Erythroblast (primary cell): ENCODE results near the gene HS3ST4.
"Not testable (repeated sequence)": the region's sequence is repeated elsewhere in the genome, so short reads cannot be mapped to it uniquely, and the experiment has no call there.

Experiments
- DNase-seq, 2 experiments: peaks; one replicate each; lab custom pipeline; 2025; lab: John Stamatoyannopoulos, UW
- GATA1 ChIP-seq: IDR thresholded peaks from 2 replicates; pipeline ENCODE4 v1.6.1; 2011; ENCODE audit warnings: low read depth, mild to moderate bottlenecking, control low read depth, low read length, moderate library complexity
- POLR2A ChIP-seq: IDR thresholded peaks from 2 replicates; pipeline ENCODE4 v1.6.1; 2011; ENCODE audit warnings: mild to moderate bottlenecking, low read length

The HS3ST4 gene

GRCh38 chr16:25751230-25751835, 59.6 kb downstream of the HS3ST4 start:
- no peak for TF ChIP-seq POLR2A
- no peak for TF ChIP-seq GATA1

GRCh38 chr16:25764466-25764865, 72.7 kb downstream of the HS3ST4 start:
- TF ChIP-seq GATA1: no peak
- no peak for TF ChIP-seq POLR2A
- no peak for DNase-seq

More at GRCh38 chr16:25751230-25751835, 59.6 kb downstream of the HS3ST4 start:
- no peak for DNase-seq

GRCh38 chr16:25771216-25771615, 79.5 kb downstream of the HS3ST4 start:
- TF ChIP-seq GATA1 (no peak), POLR2A (no peak)
- no peak for DNase-seq

- peak; percentile 78 for TF ChIP-seq GATA1
- no peak for TF ChIP-seq POLR2A
- peak; percentile 69 to 88 for DNase-seq
These were observed 80.2 kb downstream of the HS3ST4 start for GRCh38 chr16:25771812-25772568.

- DNase-seq: not testable (repeated sequence)
These were observed 84.5 kb downstream of the HS3ST4 start for GRCh38 chr16:25776214-25776613.

GRCh38 chr16:25783226-25783625, 91.5 kb downstream of the HS3ST4 start:
- TF ChIP-seq POLR2A (no peak), GATA1 (no peak)
- no peak for DNase-seq

- TF ChIP-seq POLR2A (no peak), GATA1 (no peak)
- no peak for DNase-seq
These were observed 93.6 kb downstream of the HS3ST4 start for GRCh38 chr16:25785361-25785760.

GRCh38 chr16:25786748-25787147, 95.0 kb downstream of the HS3ST4 start:
- TF ChIP-seq GATA1: no peak
- TF ChIP-seq POLR2A: no peak
- no peak for DNase-seq

GRCh38 chr16:25788637-25789036, 96.9 kb downstream of the HS3ST4 start:
- no peak for DNase-seq
- TF ChIP-seq POLR2A (no peak), GATA1 (no peak)

- DNase-seq: no peak
- no peak for TF ChIP-seq POLR2A
- TF ChIP-seq GATA1: no peak
These were observed 104.5 kb downstream of the HS3ST4 start for GRCh38 chr16:25796239-25796638.

- TF ChIP-seq GATA1: no peak
- TF ChIP-seq POLR2A: no peak
- no peak for DNase-seq
These were observed 106.3 kb downstream of the HS3ST4 start for GRCh38 chr16:25798065-25798464.

GRCh38 chr16:25799816-25800215, 108.1 kb downstream of the HS3ST4 start:
- no peak for DNase-seq
- TF ChIP-seq GATA1 (no peak), POLR2A (no peak)

GRCh38 chr16:25812215-25812614, 120.5 kb downstream of the HS3ST4 start:
- DNase-seq: no peak

GRCh38 chr16:25817295-25817694, 125.5 kb downstream of the HS3ST4 start:
- DNase-seq: no peak
- TF ChIP-seq POLR2A (no peak), GATA1 (no peak)

More at GRCh38 chr16:25812215-25812614, 120.5 kb downstream of the HS3ST4 start:
- TF ChIP-seq GATA1 (no peak), POLR2A (no peak)

GRCh38 chr16:25817876-25818275, 126.1 kb downstream of the HS3ST4 start:
- no peak for TF ChIP-seq GATA1
- TF ChIP-seq POLR2A: no peak
- DNase-seq: no peak
